HG03135 (cell line): ENCODE results near the gene CCDC126.
A peak's percentile ranks its signal among the peaks of the same experiment; 100 is the strongest.
"Not testable (repeated sequence)": the region's sequence is repeated elsewhere in the genome, so short reads cannot be mapped to it uniquely, and the experiment has no call there.

ENCODE experiments used
- ATAC-seq: cut with Tn5 transposase; IDR thresholded peaks from one replicate; pipeline ENCODE4 v1.9.1; 2021; ENCODE audit warnings: mild to moderate bottlenecking, moderate library complexity; ENCODE audit not compliant: unreplicated experiment

CCDC126 gene

GRCh38 chr7:23597094-23598091, at the start of gene CCDC126:
TSS of gene CCDC126 (plus strand) at chr7:23597382. CDS start at chr7:23611316, 13,934 bp downstream.
- ATAC-seq, result peak; percentile 79

GRCh38 chr7:23547662-23548061, 49.5 kb upstream of the CCDC126 start:
- ATAC-seq, result no peak

- no peak for ATAC-seq
Observed at GRCh38 chr7:23558303-23558702, 38.9 kb upstream of the CCDC126 start.

GRCh38 chr7:23570592-23571200, 26.5 kb upstream of the CCDC126 start:
- no peak for ATAC-seq

- ATAC-seq, result not testable (repeated sequence)
Observed at GRCh38 chr7:23581975-23582374, 15.2 kb upstream of the CCDC126 start.

DNA sequence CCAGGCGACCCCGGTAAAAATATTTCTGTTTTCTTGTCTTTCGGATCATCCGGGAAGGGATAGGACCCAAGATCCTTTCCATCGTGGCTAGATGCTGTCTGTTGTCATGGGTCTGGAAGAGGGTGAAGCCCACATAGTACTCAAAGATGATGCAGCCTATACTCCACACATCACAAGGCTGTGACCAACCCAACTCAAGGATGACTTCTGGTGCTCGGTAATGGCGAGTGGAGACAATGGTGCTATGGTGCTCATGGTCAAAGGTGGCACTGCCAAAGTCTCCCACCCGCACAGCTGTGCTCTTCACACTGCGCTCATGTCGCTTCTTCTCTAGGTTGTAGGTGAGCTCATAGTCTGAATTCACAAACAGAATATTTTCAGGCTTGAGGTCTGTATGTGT, 11.9 kb upstream of the CCDC126 start:
- ATAC-seq, result not testable (repeated sequence)

GRCh38 chr7:23586159-23586558, 11.0 kb upstream of the CCDC126 start:
- no peak for ATAC-seq

GRCh38 chr7:23590529-23590928, 6.7 kb upstream of the CCDC126 start:
- ATAC-seq, result no peak

GRCh38 chr7:23593706-23594105, 3.5 kb upstream of the CCDC126 start:
- no peak for ATAC-seq

DNA sequence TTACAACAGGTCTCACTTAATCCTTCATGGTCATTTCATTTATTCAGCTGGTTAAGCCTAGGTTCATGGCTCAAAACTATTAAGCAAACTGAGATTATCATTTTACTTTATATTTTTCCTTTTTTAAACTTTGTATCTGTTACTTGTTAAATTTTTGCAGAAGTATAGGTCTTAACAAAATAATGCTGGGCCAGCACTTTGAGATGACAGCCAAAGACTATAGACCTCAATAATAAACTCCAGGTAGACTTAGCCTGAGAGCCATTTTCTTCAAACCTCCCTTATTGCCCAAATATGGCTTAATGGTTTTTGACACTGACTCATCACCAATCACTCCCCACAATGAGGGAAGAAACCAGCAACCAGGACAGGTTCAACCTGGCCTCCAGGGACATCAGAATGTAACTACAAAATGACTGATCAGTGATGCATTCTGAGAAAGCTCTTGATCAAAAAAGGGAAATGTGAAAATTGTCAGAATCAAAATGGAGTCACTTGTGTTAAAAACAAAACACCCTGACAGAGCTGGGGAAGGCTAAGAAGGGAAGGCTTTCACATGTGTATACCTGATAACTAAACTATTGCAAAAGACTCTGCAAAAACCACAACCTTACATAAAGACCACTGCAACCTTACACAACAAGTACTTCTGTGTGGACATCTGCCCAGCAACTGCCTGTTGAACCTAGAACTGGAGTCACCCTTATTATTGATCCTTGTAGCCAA, 2.1 kb upstream of the CCDC126 start:
- peak; percentile 51 for ATAC-seq

DNA sequence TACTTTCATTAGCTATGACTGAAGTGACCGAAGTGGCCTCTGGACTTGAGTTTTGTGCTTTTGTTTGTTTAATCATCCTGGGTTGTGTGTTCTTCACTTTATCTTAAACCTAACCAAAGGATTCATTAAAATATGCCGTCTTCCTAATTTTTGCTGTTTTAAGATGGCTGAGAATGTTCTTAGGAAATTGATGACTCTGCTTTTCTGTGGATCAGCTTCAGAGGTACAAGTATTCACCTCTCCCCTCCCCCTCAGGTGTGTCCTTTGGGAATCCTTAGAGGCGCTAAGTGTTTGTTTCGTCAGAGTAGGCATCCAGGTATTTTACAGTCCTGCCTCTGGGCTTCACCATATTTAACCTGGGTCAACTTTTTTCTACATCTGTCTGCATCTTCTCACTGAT, 1.1 kb downstream of the CCDC126 start:
- no peak for ATAC-seq

DNA sequence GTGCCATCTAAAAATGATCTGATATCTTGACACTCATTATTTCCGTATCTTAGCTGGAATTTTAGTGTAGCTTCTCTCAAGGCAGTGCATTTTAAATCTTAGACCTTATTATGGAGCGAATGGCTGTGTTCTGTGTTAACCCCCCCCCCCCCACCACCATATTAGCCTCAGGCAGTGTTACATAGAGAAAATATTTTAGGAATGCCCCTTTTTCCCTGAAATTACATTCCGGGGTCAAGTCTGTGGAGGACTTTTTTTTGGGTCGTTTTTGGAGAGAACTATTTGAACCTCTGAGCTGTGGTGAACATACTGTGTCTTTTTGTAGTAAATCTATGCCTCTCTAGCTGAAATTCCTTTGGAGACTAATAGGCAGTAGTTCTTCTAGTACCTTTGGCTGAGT, 3.1 kb downstream of the CCDC126 start:
- no peak for ATAC-seq

GRCh38 chr7:23603632-23604295, 6.6 kb downstream of the CCDC126 start:
- ATAC-seq, result no peak

DNA sequence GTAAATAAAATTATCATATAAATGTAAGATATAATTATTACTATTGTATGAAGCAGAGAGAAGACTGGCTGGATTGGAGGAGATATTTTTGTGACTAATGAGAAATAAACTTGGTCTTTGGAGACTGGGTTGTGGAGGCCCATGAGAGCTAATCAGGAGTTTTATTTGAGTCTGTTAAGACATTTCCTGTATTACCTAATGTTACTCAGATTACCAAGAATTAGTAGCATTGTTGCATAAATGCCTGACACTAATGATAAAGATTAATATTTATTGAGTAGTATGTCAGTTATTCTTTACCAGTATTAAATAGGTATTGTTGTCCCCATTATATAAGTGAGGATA, 7.1 kb downstream of the CCDC126 start:
- no peak for ATAC-seq

- no peak for ATAC-seq
Observed at GRCh38 chr7:23607130-23607529, 9.9 kb downstream of the CCDC126 start.

DNA sequence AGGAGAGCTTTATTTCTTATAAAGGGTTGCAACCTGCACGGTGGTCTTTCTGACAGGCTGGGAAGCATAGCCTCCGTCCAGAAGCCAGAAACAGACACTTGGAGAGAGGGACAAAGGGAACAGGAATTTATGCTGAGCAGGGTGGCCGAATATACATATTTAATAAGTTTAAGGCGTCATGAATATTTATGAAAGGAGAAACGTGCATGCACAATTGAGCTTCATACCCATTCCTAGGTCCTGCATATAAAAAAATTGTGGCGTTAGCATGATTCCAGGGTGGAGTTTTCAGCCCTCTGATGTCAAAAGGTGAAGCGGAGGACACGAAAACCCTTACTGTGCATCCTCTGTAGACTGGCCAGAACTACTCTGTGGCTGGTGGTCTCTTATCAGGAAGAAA, 10.7 kb downstream of the CCDC126 start:
- ATAC-seq, result no peak

DNA sequence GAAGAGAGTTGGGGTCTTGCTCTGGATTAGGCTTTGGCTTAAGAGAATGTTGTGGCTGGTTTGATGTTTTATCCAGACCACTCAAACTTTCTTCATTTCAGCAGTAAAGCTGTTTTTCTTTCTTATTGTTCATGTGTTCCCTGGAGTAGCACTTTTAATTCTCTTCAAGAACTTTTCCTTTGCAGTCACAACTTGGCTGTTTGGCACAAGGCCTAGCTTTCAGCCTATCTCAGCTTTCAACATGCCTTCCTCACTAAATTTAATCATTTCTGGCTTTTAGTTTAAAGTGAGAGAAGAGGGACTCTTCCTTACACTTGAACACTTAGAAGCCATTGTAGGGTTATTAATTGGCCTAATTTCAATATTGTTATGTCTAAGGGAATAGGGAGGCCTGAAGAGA, 18.1 kb downstream of the CCDC126 start:
- no peak for ATAC-seq

GRCh38 chr7:23616593-23616992, 19.4 kb downstream of the CCDC126 start:
- ATAC-seq, result no peak

DNA sequence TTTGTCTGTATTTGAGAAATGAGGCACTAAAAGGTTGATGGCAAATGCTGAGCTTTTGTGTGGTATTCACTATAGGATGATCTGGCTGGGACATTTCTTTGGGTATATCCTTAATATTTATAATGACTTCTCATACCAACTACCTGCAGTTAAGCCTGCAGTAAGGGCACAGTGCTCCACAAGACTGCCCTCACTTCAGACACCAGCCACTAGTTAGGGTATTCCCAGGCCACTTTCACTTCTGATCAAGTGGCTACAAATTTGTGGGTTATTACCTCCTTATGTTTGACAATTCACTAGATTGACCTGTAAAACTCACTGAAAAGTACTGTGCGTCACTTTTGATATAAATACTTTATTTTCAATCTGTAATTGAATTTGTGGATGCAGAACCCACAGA, 20.3 kb downstream of the CCDC126 start:
- no peak for ATAC-seq

GRCh38 chr7:23618241-23618640, 21.1 kb downstream of the CCDC126 start:
- no peak for ATAC-seq

GRCh38 chr7:23619141-23619540, 22.0 kb downstream of the CCDC126 start:
- no peak for ATAC-seq
